ENCODE results near the gene STXBP2.

STXBP2 gene

DNA sequence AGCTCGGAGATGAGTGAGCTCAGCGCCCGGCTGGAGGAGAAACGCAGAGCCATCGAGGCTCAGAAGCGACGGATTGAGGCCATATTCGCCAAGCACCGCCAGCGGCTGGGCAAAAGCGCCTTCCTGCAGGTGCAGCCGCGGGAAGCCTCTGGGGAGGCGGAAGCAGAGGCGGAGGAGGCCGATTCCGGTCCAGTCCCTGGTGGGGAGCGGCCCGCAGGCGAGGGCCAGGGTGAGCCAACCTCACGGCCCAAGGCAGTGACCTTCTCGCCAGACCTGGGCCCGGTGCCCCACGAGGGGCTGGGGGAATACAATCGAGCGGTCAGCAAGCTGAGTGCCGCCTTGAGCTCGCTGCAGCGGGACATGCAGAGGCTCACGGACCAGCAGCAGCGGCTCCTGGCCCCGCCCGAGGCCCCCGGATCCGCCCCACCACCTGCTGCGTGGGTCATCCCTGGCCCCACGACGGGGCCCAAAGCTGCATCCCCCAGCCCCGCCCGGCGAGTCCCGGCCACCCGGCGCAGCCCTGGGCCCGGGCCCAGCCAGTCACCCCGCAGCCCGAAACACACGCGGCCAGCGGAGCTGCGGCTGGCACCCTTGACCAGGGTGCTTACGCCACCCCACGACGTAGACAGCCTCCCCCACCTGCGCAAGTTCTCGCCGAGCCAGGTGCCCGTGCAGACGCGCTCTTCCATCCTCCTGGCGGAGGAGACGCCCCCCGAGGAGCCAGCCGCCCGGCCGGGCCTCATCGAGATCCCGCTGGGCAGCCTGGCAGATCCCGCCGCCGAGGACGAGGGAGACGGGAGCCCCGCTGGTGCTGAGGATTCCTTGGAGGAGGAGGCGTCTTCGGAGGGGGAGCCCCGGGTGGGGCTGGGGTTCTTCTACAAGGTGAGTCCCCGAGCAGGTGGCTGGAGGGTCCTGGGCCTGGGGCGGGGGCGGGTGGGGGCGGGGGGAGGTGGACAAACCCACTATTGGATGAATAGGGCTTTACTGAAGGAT is 24.3 kb upstream of the STXBP2 start:
- FAIRE-seq: no peak
- no peak for DNase-seq (ENCODE audit: extremely low spot score, insufficient read length, low read depth)

- FAIRE-seq: no peak
These were observed 21.8 kb upstream of the STXBP2 start for GRCh38 chr19:7614859-7615741.

DNA sequence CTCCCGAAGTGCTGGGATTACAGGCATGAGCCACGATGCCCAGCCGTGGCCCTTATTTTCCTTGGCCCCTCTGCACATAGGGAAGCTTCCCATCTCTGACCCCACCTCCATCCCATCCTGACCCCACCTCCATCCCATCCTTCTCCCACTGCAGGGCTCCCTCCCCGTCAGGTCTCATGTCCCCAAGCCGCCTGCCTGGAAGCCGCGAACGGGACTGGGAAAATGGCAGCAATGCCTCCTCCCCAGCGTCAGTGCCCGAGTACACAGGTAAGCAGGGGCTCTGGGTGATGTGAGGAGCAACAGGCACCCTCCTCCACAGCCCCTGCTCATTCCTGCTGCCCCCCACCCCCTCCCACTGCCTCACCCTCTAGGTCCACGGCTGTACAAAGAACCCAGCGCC is 19.7 kb upstream of the STXBP2 start:
- DNase-seq (ENCODE audit: extremely low spot score, insufficient read length, low read depth): no peak
- FAIRE-seq: no peak

More at GRCh38 chr19:7614859-7615741, 21.8 kb upstream of the STXBP2 start:
- no peak for DNase-seq (ENCODE audit: extremely low spot score, insufficient read length, low read depth)

GRCh38 chr19:7617735-7618134 is 19.2 kb upstream of the STXBP2 start:
- no peak for DNase-seq (ENCODE audit: extremely low spot score, insufficient read length, low read depth)

DNA sequence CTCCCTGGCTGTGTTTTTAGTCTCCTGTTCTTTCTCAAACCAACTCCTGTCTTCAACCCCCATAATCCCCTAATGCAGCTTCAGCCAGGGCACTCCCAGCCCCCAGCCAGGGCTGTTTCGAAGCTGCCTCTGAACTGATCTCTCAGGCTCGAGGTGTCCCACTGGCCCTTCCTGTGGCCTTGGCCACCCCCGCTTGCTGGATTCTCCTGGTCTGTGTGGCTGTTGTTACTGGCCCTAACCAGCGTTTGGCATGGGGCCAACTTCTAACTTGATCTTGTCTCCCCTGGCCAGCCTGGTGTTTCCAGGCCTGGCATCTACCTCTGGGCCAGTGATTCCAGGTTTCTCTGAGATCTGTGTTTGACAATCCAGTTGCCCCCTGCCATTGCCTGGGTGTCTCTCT is 18.6 kb upstream of the STXBP2 start:
- FAIRE-seq (no peak), DNase-seq (ENCODE audit: extremely low spot score, insufficient read length, low read depth) (no peak)

More at GRCh38 chr19:7617735-7618134, 19.2 kb upstream of the STXBP2 start:
- FAIRE-seq: no peak

GRCh38 chr19:7618771-7619510 is 18.0 kb upstream of the STXBP2 start:
- FAIRE-seq: no peak
- no peak for DNase-seq (ENCODE audit: extremely low spot score, insufficient read length, low read depth)

GRCh38 chr19:7619671-7620441 is 17.1 kb upstream of the STXBP2 start:
- no peak for FAIRE-seq
- no peak for DNase-seq (ENCODE audit: extremely low spot score, insufficient read length, low read depth)

GRCh38 chr19:7620442-7621412 is 16.2 kb upstream of the STXBP2 start:
- FAIRE-seq (no peak), DNase-seq (ENCODE audit: extremely low spot score, insufficient read length, low read depth) (no peak)

DNA sequence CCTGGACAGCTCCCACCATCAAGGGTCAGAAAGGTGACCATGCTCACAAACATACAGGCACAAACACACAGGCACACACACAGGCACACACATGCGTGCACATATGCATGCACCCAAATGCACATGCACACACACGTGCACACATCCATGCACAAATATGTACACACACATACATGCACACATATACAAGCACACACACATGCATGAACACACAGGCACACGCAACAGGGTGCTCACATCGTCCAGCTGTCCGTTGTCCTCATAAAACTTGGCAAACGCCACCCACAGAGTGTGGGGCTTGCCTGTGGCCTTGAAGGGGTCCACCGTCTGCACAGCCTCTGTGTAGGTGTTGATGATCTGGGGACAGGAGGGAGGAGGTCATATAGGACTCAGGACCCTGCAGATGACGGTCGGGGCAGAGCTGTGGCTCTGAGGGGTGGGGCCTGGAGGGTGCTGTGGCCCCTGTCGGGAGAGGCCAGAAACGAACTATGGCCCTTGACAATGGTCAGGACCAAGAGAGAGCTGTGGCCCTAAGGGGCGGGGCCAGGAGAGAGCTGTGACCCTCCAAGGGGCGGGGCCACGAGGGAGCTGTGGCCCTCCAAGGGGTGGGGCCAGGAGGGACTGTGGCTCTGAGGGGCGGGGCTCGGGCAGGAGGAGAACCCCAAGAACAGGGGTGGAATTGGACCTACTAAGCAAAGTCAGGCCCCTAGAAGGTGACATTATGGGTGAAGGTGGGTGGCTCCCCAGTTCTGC is 13.8 kb upstream of the STXBP2 start:
- DNase-seq (ENCODE audit: extremely low spot score, insufficient read length, low read depth) (no peak), FAIRE-seq (no peak)

- FAIRE-seq: no peak
These were observed 12.9 kb upstream of the STXBP2 start for GRCh38 chr19:7623725-7624603.

DNA sequence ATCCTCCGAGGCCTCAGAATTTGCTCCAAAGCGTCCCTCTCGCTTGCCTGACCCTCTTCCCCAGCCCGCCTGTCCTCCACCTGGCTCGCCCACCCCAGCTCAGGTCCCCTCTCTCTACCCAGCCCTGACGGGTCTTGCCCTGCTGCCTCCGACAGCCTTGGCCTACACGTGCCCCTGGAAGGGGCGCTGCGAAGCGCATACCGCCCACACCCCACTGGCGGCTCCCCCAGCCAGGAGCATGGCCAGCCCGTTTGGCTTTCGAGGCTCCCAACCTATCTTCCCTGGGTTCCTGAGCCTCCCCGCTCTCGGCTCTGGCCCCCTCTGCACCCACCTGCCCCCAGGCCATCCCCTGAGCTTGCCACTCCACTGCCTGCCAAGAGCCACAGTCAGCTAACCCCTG is 12.1 kb upstream of the STXBP2 start:
- no peak for DNase-seq (ENCODE audit: extremely low spot score, insufficient read length, low read depth)
- FAIRE-seq: no peak

More at GRCh38 chr19:7623725-7624603, 12.9 kb upstream of the STXBP2 start:
- no peak for DNase-seq (ENCODE audit: extremely low spot score, insufficient read length, low read depth)

DNA sequence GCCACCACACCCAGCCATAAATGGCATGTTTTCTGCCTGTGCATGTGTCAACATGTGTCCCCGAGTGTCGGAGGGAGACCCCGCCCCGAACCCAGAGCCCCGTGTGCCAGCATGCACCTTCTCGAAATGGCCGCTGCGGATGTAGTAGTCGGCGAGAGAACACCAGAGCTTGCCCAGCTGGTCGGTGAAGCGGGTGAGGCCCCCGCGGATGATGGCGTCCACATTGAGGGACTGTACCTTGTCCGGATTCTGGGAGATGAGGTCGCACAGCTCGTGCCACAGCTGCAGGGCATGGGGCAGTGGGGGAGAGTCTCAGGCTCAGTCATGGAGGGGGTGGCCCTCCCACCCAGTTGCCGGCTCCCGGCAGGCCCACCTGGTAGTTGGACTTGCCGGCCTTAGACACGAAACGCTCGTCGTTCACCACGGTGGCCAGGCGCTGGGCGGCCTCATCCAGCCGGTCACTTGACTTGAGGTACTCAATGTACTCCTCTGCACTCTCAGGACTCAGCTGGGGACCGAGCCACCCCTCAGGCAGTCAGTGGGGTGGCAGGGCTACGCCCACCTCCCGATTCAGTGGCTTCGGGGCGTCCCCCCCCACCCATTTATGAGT is 11.0 kb upstream of the STXBP2 start:
- DNase-seq (ENCODE audit: extremely low spot score, insufficient read length, low read depth): no peak

DNA sequence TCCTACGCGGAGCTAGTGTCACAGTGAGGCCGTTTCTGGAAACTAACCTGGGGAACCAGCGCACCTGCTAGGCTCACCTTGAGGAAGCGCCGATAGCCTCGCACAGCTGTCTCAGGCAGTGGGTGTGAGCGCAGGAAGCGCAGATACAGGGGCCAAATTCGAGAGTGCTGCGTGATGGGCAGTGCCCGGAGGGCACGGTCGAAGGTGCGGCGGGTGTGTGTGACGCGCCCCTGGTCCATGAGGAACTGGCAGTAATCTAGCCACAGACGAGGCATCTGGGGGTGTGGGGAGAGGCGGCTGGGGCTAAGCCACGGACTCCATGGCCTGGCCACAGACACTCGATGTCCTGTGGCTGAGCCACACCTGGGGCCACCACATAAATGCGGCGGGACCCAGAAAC is 9.7 kb upstream of the STXBP2 start:
- DNase-seq (ENCODE audit: extremely low spot score, insufficient read length, low read depth) (no peak), FAIRE-seq (no peak)

More for the DNA sequence above, 11.0 kb upstream of the STXBP2 start:
- no peak for FAIRE-seq

- no peak for DNase-seq (ENCODE audit: extremely low spot score, insufficient read length, low read depth)
- no peak for FAIRE-seq
These were observed 8.2 kb upstream of the STXBP2 start for GRCh38 chr19:7628589-7629311.

- peak; percentile 98 for DNase-seq (ENCODE audit: extremely low spot score, insufficient read length, low read depth)
- peak; percentile 100 for FAIRE-seq
These were observed 7.4 kb upstream of the STXBP2 start, which contains the start of the genes PET100 and XAB2 for GRCh38 chr19:7629347-7630054. TSS of gene PET100 (plus strand) at chr19:7629793. CDS start at chr19:7629834, 41 bp downstream. TSS of gene XAB2 (minus strand) at chr19:7629545. CDS start at chr19:7629527, 18 bp downstream.

Data from GM18507 (cell line).